Choroid plexus epithelial cell (primary cell): ENCODE data around the gene NT5C1A.

ENCODE experiments used
- DNase-seq: peaks from one replicate; pipeline ENCODE4 v3.0.0-alpha.2; 2010; ENCODE audit warnings: low read depth
- H3K4me3 ChIP-seq: 2 replicates; pipeline ENCODE4 v1.5.1; 2011; ENCODE audit warnings: low read depth, mild to moderate bottlenecking, control low read depth, low read length, moderate library complexity
- CTCF ChIP-seq: conservative IDR thresholded peaks from 2 replicates; pipeline ENCODE4 v1.5.1; 2011; ENCODE audit warnings: low read depth, mild to moderate bottlenecking, control low read depth, inconsistent platforms, low read length, moderate library complexity

The NT5C1A gene

GRCh38 chr1:39626646-39627045 lies 45.3 kb downstream of the NT5C1A start:
- no peak for DNase-seq
- H3K4me3 ChIP-seq: no peak overlapping the region
- TF ChIP-seq CTCF: no peak

GRCh38 chr1:39625462-39626273 lies 46.2 kb downstream of the NT5C1A start:
- no peak overlapping the region for H3K4me3 ChIP-seq
- DNase-seq: peak; percentile 88
- TF ChIP-seq CTCF: no peak

- no peak for TF ChIP-seq CTCF
- no peak for DNase-seq
- H3K4me3 ChIP-seq: no peak overlapping the region
Observed at GRCh38 chr1:39625009-39625408, 46.9 kb downstream of the NT5C1A start.

GRCh38 chr1:39623053-39623452 lies 48.9 kb downstream of the NT5C1A start:
- no peak for DNase-seq
- TF ChIP-seq CTCF: no peak
- H3K4me3 ChIP-seq: no peak overlapping the region

GRCh38 chr1:39622427-39622826 lies 49.5 kb downstream of the NT5C1A start:
- TF ChIP-seq CTCF: no peak
- H3K4me3 ChIP-seq: no peak overlapping the region
- DNase-seq: no peak

- no peak for DNase-seq
Observed at GRCh38 chr1:39620659-39621165, 51.2 kb downstream of the NT5C1A start.

More at GRCh38 chr1:39620659-39621165, 51.2 kb downstream of the NT5C1A start:
- no peak for TF ChIP-seq CTCF
- H3K4me3 ChIP-seq: no peak overlapping the region
